ENCODE results near the gene CRIP3.

CRIP3 gene

GRCh38 chr6:43331470-43331869 is 22.8 kb upstream of the CRIP3 start:
- Histone ChIP-seq H3K4me1 (ENCODE audit: control insufficient read depth, insufficient read depth, low read length) (peaks cover 3% of the 10 kb centered on the region; the same call in 1 of the 2 replicates), H3K9me3 (ENCODE audit: control insufficient read depth, insufficient read depth, low read depth, low read length) (no peaks in the 10 kb centered on the region), H3K4me3 (ENCODE audit: low read depth, low read length) (no peak overlapping the region), H3K27ac (ENCODE audit: extremely low read depth, low read depth, low read length) (no peak overlapping the region), H3K36me3 (ENCODE audit: control insufficient read depth in 2 of 2, insufficient read depth in 1 of 2, low read length in 2 of 2) (peaks cover 0 to 4% of the 10 kb centered on the region in 2 experiments; a peak in 1 of 3 replicates)
- no peak for TF ChIP-seq GFI1B (tag by site-specific recombination; IDR thresholded peaks at IDR 0.05)
- no peak for TF ChIP-seq SALL2 (tag by site-specific recombination; IDR thresholded peaks at IDR 0.05; ENCODE audit: borderline replicate concordance)
- no peak for TF ChIP-seq ZNF621 (tag by site-specific recombination; IDR thresholded peaks at IDR 0.05)
- TF ChIP-seq SP3 (tag by site-specific recombination; IDR thresholded peaks at IDR 0.05): no peak
- TF ChIP-seq ZNF16 (tag by site-specific recombination; IDR thresholded peaks at IDR 0.05; ENCODE audit: low read depth): no peak
- TF ChIP-seq KLF8 (tag by site-specific recombination; IDR thresholded peaks at IDR 0.05): no peak
- no peak for TF ChIP-seq ZBTB49 (tag by site-specific recombination; IDR thresholded peaks at IDR 0.05; ENCODE audit: low read depth)
- TF ChIP-seq TCF7L2 (IDR thresholded peaks at IDR 0.05; ENCODE audit: borderline replicate concordance, low read depth, low read length): no peak
- TF ChIP-seq KLF1 (tag by site-specific recombination; IDR thresholded peaks at IDR 0.05): no peak
- no peak for TF ChIP-seq ZNF404 (tag by site-specific recombination; IDR thresholded peaks at IDR 0.05)
- no peak for TF ChIP-seq ZNF600 (tag by site-specific recombination; IDR thresholded peaks at IDR 0.05)
- TF ChIP-seq ZNF155 (tag by site-specific recombination; IDR thresholded peaks at IDR 0.05): no peak
- TF ChIP-seq ZNF776 (tag by site-specific recombination; IDR thresholded peaks at IDR 0.05; ENCODE audit: borderline replicate concordance): no peak
- TF ChIP-seq ZNF239 (tag by site-specific recombination; IDR thresholded peaks at IDR 0.05): no peak
- TF ChIP-seq, protein P1, sequence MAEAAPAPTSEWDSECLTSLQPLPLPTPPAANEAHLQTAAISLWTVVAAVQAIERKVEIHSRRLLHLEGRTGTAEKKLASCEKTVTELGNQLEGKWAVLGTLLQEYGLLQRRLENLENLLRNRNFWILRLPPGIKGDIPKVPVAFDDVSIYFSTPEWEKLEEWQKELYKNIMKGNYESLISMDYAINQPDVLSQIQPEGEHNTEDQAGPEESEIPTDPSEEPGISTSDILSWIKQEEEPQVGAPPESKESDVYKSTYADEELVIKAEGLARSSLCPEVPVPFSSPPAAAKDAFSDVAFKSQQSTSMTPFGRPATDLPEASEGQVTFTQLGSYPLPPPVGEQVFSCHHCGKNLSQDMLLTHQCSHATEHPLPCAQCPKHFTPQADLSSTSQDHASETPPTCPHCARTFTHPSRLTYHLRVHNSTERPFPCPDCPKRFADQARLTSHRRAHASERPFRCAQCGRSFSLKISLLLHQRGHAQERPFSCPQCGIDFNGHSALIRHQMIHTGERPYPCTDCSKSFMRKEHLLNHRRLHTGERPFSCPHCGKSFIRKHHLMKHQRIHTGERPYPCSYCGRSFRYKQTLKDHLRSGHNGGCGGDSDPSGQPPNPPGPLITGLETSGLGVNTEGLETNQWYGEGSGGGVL (tag by site-specific recombination; IDR thresholded peaks at IDR 0.05): no peak
- no peak for TF ChIP-seq ZNF146 (tag by site-specific recombination; IDR thresholded peaks at IDR 0.05)
- TF ChIP-seq, protein P2, sequence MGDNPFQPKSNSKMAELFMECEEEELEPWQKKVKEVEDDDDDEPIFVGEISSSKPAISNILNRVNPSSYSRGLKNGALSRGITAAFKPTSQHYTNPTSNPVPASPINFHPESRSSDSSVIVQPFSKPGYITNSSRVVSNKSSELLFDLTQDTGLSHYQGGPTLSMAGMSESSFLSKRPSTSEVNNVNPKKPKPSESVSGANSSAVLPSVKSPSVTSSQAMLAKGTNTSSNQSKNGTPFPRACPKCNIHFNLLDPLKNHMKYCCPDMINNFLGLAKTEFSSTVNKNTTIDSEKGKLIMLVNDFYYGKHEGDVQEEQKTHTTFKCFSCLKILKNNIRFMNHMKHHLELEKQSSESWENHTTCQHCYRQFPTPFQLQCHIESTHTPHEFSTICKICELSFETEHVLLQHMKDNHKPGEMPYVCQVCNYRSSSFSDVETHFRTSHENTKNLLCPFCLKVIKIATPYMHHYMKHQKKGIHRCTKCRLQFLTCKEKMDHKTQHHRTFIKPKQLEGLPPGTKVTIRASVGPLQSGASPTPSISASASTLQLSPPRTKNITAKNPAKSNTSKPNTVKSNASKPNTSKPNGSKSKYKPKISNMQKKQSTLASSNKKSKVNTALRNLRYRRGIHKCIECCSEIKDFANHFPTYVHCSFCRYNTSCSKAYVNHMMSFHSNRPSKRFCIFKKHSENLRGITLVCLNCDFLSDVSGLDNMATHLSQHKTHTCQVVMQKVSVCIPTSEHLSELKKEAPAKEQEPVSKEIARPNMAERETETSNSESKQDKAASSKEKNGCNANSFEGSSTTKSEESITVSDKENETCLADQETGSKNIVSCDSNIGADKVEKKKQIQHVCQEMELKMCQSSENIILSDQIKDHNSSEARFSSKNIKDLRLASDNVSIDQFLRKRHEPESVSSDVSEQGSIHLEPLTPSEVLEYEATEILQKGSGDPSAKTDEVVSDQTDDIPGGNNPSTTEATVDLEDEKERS (tag by site-specific recombination; IDR thresholded peaks at IDR 0.05): no peak
- TF ChIP-seq ZNF292 (tag by site-specific recombination; IDR thresholded peaks at IDR 0.05; ENCODE audit: borderline replicate concordance, low read depth): no peak
- ChIA-PET CTCF (interaction anchor here (0.6 kb wide), 2 partner anchors 103 to 439 kb away, joined by 3 read pairs; no protein-coding TSS in a partner anchor), POLR2A (no interaction called here)

DNA sequence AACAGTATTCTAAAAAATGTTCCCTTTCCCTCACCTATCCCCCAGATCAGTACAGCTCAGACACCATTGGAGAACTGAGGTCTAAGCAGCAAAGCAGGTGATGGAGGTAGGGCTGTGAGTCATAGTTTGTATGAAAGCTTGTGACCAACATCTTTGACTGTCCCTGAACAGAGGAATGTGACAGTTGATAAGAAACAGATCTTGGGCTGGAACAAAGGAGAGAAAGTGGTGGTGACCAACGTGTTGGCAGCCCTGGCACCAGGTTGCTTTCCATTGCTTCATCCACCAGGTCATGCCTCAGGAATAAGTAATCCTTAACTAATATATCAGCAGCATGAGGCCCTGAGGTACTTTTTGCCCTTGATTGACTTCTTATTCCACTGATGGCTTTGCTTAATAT is 19.9 kb upstream of the CRIP3 start:
- no peak overlapping the region for H3K4me3 ChIP-seq (ENCODE audit: low read depth, low read length)
- H3K4me1 ChIP-seq (ENCODE audit: control insufficient read depth, insufficient read depth, low read length): no peaks in the 10 kb centered on the region
- no peaks in the 10 kb centered on the region for H3K9me3 ChIP-seq (ENCODE audit: control insufficient read depth, insufficient read depth, low read depth, low read length)
- ChIA-PET CTCF (interaction anchor here (0.6 to 1.0 kb wide), 3 partner anchors 11 to 386 kb away, joined by 3 to 9 read pairs (median 3); no protein-coding TSS in a partner anchor), POLR2A (no interaction called here)
- no peaks in the 10 kb centered on the region for H3K36me3 ChIP-seq (ENCODE audit: control insufficient read depth in 2 of 2, insufficient read depth in 1 of 2, low read length in 2 of 2)
- H3K27ac ChIP-seq (ENCODE audit: extremely low read depth, low read depth, low read length): no peak overlapping the region
- TF ChIP-seq GLIS2 (tag by site-specific recombination; IDR thresholded peaks at IDR 0.05) (no peak), ZNF600 (tag by site-specific recombination; IDR thresholded peaks at IDR 0.05) (peak; percentile 32; the same call in 1 of the 2 replicates), WT1 (tag by site-specific recombination; IDR thresholded peaks at IDR 0.05) (no peak), ZNF776 (tag by site-specific recombination; IDR thresholded peaks at IDR 0.05; ENCODE audit: borderline replicate concordance) (no peak), ZNF10 (tag by site-specific recombination; IDR thresholded peaks at IDR 0.05) (peak; percentile 89), ZNF174 (tag by site-specific recombination; IDR thresholded peaks at IDR 0.05) (no peak), ZNF514 (tag by site-specific recombination; IDR thresholded peaks at IDR 0.05) (no peak), ZFP69B (tag by site-specific recombination; IDR thresholded peaks at IDR 0.05) (no peak), RBAK (tag by site-specific recombination; IDR thresholded peaks at IDR 0.05) (no peak), ZNF112 (tag by site-specific recombination; IDR thresholded peaks at IDR 0.05) (no peak), ZNF133 (tag by site-specific recombination; IDR thresholded peaks at IDR 0.05) (no peak), PRDM1 (tag by site-specific recombination; IDR thresholded peaks at IDR 0.05) (peak; percentile 78), ZBTB26 (tag by site-specific recombination; optimal IDR thresholded peaks at IDR 0.05) (no peak)
